T47D (cell line): ENCODE data around the gene DUSP22.

Experiments used
- DNase-seq, 2 experiments: peaks; one replicate each; pipeline versions ENCODE4 v3.0.0 to v3.0.0-alpha.2; 2011 to 2012; ENCODE audit warnings: low read depth in 1 of 2, low spot score in 1 of 2
- JUND ChIP-seq: IDR thresholded peaks from 2 replicates; pipeline ENCODE4 v1.6.1; 2012; ENCODE audit warnings: low read depth
- in situ Hi-C: cut with HindIII; loops from 2 replicates; pipeline ENCODE4 v1.10.0; 2016; ENCODE audit warnings: low sequenced_read_pairs, low pct_unique_long_range_greater_than_20kb

Gene DUSP22

GRCh38 chr6:294656-295565 is 2.6 kb downstream of the DUSP22 start:
- no peak for TF ChIP-seq JUND
- no peak for DNase-seq
- in situ Hi-C loops, result no loop called here

DNA sequence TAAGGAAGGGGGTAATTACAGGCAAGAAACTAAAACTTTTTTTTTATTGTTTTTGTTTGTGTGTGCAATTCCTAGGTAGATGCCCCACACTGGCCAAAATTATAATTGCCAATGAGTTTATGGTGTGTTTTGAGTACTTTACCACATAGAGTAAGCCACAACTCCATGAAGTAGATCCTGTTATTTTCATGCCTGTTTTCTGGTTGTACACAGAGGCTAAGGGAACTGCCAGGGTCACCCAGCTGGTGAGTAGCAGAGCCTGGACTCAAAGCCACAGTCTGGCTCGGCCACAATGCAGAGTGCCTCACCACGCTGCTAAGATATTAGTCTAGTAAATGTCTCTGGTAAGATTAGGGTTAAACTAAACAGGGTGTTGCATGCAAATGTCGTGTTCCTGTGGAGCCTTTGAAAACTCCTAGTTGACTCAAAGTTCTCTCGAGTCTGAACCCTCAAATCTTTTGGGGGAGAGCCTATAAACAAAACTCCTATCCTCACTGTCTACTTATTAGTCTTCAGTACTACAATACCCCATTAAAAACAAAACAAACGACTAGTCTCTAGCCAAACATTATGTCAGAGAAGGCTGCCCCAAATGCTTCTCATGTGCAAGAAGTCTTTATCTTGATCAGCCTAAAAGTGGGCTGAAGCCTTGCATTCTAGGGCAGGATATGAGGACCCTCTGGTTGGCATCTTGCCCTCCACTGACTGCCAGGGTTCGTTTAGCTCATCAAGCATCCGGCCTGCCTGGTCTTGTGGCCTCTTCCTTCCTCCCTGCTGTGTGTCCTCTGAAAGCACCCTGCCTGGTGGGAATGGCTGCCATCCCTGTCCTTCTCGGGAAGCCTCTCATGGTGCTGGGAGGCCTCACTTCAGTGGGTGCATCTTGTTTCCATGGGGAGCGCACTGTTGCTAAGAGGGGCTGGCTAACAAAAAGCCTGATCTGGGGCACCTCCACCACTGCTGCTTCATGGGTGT is 4.2 kb downstream of the DUSP22 start:
- no peak for DNase-seq
- TF ChIP-seq JUND, result no peak
- in situ Hi-C loops, result no loop called here

DNA sequence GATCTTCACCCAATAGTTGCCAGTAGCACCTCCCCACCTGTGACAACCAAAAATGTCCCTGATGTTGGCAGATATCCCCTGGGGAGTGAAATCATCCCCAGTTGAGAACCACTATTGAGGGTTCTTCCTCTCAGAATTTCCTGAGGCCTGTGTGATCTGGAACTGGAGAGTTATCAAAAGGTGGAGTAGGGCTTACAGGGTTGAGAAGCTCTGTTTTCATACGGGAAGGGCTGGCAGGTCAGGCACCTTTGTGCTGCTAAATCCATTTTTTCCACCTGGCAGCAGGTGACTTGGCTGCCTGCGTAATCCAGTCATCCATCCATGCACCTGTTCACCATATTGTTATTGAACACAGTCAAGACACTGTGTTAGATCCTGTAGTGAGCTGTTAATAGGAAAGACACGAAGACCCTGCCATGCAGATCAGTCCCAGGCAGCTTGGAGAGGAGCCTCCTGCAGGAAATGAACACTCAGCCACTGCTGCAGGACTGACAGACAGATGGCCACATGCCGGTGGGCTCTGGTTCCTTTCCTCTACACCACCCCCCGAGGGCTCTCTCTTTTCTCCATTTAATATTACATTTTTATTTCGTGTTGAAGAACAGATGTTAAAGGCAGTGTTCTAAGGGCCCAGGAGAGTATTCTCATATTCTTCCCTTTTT is 5.4 kb downstream of the DUSP22 start:
- no peak for TF ChIP-seq JUND
- DNase-seq, result no peak
- in situ Hi-C loops, result no loop called here

DNA sequence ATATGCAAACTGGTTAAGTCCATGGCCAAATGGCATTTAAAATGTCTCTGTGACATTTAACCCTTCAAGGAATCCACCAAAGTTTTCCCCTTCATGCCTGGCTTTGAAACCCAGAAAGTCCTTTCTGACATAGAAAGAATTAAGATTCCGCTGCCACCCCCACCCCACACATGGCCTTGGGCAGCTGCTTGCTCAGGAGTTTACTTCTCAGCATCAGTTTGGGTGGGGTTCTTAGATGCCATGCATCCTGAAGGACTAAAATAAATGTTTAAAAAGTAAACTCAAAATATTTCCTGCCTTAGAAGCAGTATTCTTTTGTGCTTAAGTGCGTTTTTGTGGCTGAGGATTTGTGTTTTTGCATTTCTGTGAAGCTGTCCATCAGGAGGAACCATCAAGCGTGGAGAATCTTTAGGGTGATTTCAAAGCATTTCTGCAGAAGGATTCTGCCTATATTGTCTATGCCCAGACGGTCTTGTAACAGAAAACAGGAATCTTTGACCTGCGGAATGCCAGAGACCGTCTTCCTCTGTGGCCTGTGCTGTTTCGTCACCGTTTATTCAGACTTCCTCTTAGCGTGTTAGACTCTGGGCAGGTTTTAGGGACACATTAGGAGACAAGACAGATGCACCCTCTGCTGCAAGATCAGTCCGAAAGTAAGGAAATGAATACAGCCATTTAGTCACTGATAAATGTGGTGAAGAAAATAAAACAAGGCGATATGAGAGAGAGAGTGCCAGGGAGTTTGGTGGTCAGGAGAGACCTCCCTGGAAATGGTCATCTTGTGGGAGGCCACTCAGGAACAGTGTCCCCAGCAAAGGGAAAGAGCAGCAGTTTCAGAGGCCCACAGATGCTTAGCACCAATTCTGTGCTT is 6.2 kb downstream of the DUSP22 start:
- no peak for TF ChIP-seq JUND
- in situ Hi-C loops, result no loop called here
- DNase-seq, result no peak

DNA sequence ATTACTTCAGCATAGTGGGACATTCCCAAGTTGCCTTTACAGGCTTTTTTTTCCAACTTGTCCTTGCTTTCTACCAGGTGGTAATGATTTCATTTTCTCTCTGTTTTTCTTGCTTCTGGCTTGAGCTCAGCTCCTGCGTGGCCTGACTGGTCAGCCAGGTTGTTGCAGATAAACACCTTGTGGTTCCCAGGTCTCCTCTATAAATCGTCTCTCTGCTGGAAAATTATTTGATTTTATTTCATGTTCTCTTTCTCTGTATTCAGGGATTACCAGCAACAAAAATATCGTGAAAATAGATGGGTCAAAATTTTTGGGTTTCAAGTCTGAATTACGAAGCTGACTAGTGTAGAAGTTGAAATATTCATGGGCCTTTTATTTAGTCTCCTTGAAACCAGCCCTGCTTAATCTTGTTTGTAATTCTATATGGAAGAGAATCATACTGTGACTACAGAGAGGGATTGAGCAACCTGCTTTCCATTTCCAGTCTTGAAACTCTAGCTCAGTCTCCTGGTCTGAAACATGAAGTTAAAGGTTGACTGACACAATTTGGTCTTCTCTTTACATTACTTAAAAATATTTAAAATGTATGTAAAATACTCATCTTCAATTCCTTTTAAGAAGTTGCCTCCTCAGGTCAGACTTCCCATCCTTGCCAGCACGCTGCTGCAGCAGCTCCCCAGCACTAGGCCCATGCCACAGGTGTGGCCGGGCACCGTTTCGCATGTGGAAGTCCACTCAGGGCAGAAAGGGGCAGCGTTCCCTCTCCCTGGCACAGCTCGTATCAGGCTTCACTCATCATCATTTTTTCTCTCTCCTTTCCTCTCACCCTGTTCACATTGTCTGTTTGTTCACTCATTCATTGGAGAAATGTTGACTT is 7.1 kb downstream of the DUSP22 start:
- TF ChIP-seq JUND, result no peak
- in situ Hi-C loops, result no loop called here
- DNase-seq, result no peak

DNA sequence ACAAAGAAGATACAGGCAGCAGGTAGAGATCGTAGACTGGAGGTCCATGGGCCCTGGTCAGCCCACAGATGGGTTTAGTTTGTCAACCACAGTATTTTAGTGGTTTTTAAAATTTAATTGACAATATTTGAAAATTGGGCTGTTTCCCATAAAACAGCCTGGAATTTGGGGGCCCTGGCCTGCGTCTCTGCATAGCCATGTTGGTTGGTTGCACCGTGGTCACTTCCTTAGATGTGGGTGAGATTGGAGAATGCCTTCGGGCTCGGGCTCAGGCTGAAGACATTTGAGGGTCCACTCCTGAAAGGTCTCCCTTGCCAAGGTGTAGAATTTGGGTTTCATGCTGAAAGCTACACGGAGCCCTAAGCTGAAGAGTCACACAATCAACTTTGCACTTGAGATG is 7.7 kb downstream of the DUSP22 start:
- in situ Hi-C loops, result no loop called here
- no peak for TF ChIP-seq JUND
- no peak for DNase-seq

GRCh38 chr6:300494-301198 is 8.4 kb downstream of the DUSP22 start:
- DNase-seq, result no peak
- in situ Hi-C loops, result no loop called here
- no peak for TF ChIP-seq JUND

DNA sequence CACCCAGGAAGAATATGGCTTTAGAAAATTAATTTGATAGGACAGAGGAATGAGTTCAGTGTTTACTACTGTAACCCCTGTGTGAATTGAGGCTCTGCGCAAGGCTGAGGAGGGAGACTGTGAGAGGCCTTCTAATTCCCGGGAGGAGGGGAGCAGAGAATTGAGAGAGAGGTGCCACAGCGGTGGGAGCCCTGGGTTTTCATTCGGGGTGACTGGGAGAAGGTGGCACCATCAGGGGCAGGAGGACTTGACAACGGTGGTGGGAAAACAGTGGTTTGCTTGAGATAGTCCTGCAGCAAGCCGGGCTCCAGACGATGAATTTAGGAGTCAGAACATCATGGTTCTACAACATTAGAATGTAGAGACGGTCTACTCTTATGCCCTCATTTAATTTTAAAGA is 9.2 kb downstream of the DUSP22 start:
- in situ Hi-C loops, result no loop called here
- no peak for DNase-seq
- TF ChIP-seq JUND, result no peak

DNA sequence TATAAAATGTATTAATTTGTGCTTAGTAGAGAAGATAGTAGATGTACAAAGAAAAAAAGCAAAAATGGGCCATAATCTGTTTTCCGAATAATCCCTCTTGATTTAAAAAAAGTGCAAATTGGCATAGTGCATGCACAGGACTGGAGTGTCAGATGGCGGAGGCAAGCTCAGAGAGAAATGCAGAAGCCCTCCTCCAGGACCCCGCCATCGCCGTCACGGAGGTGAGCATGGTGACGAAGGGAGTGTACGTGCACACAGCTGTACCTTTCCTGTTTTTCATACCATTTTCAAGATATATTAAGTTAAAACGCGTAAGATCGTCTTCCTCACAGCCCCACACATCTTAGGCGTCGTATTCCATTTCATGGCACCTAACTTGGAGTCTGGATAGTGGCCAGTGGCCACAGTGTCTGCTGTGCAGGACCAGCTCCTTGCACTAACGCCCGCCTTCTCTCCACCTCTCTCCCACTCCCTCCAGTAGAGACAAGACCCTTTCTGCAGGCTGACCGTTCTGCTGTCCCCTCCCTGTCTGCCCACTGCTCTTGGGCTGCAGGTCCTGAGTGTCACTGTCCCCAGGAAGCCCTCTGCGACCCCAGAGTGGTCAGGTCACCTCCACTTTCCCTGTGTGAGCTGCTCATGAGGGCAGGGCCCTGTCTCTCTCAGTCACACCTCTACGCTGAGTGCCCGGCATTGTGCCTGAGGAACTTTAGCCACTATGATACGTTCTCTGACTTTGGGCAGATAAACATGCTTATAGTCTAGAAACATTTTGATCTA is 9.8 kb downstream of the DUSP22 start:
- no peak for DNase-seq
- in situ Hi-C loops, result no loop called here
- TF ChIP-seq JUND, result no peak

DNA sequence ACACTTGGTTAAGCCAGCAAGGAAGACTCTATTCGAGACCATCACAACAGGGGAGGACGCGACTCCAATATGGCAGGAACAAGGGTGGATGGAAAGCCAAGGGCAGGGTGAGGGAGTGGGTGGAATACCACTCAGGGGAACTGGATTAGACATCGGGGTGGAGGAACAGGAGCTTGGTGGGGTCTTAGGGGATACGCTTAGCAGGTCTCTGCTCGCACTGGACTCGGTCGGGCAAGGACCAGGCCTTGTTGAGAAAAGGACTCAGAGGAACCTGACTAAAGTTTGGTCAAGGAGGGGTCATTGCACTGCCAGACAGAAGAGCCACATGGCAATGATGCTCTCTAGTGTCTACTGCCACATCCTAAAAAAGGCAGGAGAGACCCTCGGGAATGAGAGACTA is 10.5 kb downstream of the DUSP22 start:
- DNase-seq, result no peak
- TF ChIP-seq JUND, result no peak
- in situ Hi-C loops, result no loop called here
